Nephron (organoid): ENCODE measurements around the gene CLDN14.

Experiments
- H3K27ac Mint-ChIP-seq, 3 experiments: 2 replicates each; pipeline ENCODE4 v1.8.0; 2020; ENCODE audit warnings: mixed read lengths in 3 of 3, mild to moderate bottlenecking in 2 of 3, moderate library complexity in 1 of 3
- H3K27me3 Mint-ChIP-seq: 2 replicates; pipeline ENCODE4 v1.8.0; 2021; ENCODE audit warnings: low read depth, mild to moderate bottlenecking, moderate library complexity, mixed read lengths
- H3K36me3 Mint-ChIP-seq: 2 replicates; pipeline ENCODE4 v1.8.0; 2020; ENCODE audit warnings: low read depth, mixed read lengths
- H3K4me1 Mint-ChIP-seq: 2 replicates; pipeline ENCODE4 v1.8.0; 2020; ENCODE audit warnings: mixed read lengths
- H3K4me3 Mint-ChIP-seq, 3 experiments: 2 replicates each; pipeline ENCODE4 v1.8.0; 2020; ENCODE audit warnings: mild to moderate bottlenecking in 3 of 3, mixed read lengths in 3 of 3, moderate library complexity in 2 of 3
- H3K9me3 Mint-ChIP-seq: 2 replicates; pipeline ENCODE4 v1.8.0; 2020; ENCODE audit warnings: mixed read lengths
- TF ChIP-seq, protein P1 (sequence below), 3 experiments: fragments of 200-600 bp; sonication (generic); IDR thresholded peaks; one replicate each; pipeline ENCODE4 v1.5.0; 2021; ENCODE audit warnings: antibody characterized with exemption in 3 of 3; ENCODE audit not compliant: unreplicated experiment in 3 of 3

CLDN14 gene

DNA sequence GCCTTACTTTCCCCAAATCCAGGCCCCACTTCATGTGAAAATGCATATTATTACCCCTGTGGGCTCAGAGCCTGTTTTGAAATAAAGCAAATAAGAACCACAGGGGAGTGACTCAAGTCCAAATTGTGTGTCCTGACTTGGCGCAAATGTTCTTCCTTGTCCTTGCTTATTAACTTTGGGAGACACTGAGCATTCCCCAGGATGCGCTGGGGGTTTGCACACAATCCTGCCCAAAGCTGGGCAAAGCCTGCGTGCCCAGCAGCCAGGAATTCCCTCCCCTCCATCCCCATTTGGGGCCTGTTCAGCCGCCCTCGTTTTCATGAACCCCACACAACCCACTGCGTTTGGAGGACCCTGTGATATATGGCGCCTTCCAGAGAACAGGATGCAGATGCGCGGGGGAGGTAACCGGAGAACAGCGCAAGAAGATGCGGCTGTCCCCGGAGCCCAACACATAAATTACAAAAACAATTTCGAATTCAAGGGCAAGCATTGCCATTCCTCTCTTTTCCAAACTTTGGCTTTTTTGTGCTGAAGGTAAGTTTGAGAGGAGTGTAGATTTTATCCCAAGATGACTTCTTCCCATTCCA, 42.4 kb upstream of the CLDN14 start:
- TF ChIP-seq, protein P1, sequence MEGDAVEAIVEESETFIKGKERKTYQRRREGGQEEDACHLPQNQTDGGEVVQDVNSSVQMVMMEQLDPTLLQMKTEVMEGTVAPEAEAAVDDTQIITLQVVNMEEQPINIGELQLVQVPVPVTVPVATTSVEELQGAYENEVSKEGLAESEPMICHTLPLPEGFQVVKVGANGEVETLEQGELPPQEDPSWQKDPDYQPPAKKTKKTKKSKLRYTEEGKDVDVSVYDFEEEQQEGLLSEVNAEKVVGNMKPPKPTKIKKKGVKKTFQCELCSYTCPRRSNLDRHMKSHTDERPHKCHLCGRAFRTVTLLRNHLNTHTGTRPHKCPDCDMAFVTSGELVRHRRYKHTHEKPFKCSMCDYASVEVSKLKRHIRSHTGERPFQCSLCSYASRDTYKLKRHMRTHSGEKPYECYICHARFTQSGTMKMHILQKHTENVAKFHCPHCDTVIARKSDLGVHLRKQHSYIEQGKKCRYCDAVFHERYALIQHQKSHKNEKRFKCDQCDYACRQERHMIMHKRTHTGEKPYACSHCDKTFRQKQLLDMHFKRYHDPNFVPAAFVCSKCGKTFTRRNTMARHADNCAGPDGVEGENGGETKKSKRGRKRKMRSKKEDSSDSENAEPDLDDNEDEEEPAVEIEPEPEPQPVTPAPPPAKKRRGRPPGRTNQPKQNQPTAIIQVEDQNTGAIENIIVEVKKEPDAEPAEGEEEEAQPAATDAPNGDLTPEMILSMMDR (IDR thresholded peaks at IDR 0.05; ENCODE audit: unreplicated experiment in 3 of 3), result no peak
- Mint-ChIP-seq H3K4me3 (peak overlapping the region in 1 of 3 experiments; percentile 31), H3K27ac (peak overlapping the region; percentile 71 to 95 (median 94)), H3K4me1 (peaks cover 23% of the 10 kb centered on the region), H3K36me3 (no peaks in the 10 kb centered on the region), H3K27me3 (peaks cover 33% of the 10 kb centered on the region), H3K9me3 (peaks cover 8% of the 10 kb centered on the region)

DNA sequence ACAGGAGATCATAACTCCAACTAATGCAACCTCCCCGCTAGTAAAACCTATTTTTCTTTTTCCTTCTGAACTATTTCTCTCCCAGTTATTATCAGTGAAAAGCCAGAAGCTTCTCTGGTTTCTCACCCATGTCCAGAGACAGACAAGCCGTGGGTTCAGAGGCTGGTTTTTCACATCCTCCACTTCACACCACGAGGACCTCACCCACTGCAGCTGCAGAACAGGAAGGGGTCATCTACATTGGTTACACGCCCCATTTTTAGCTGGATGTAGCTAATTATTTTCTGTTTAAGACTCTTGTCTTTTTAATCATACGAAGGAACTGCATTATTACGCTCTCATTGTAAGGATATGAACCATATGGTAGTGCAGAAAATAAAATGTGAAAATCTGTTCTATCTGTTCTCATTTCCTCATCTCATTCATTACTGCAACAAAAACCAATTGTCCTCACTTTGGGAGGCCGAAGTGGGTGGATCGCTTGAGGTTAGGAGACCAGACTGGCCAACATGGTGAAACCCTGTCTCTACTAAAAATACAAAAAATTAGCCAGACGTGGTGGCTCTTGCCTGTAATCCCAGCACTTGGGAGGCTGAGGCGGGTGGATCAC, 39.1 kb upstream of the CLDN14 start:
- H3K9me3 Mint-ChIP-seq, result peaks cover 8% of the 10 kb centered on the region
- H3K27me3 Mint-ChIP-seq, result peaks cover 31% of the 10 kb centered on the region
- peaks cover 30% of the 10 kb centered on the region for H3K4me1 Mint-ChIP-seq
- peak overlapping the region; percentile 16 to 47 (median 23) for H3K27ac Mint-ChIP-seq
- no peaks in the 10 kb centered on the region for H3K36me3 Mint-ChIP-seq
- TF ChIP-seq, protein P1 (IDR thresholded peaks at IDR 0.05; ENCODE audit: unreplicated experiment in 3 of 3), result no peak
- no peak overlapping the region for H3K4me3 Mint-ChIP-seq

DNA sequence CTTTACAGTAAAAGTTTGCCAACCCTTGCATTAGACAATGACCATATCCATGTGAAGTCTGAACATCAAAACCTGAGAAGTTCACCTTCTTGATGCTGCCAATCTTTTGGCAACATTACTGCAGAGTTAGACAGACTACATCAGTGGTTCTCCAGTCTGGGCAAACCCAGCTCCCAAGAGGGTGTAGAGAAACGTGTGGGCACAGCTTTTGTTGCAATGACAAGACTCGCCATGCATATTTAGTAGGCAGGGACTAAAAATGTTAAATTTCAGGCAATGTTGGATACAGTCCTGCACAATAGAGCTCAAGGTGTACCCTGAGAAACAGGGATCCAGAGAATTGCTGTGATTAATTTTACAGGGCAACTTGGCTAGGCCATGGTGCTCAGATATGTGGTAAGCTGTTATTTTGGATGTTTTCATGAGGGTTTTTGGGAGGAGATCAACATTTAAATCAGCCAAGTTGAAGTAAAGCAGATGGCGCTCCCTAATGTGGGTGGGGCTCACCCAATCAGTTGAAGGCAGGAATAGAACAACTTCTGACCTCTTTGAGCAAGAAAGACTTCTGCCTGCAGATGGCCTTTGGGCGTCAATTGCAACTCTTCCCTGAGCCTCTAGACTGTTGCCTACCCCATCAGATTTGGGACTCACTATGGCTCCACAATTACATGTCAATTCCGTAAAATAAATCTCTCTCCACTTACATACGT, 37.6 kb upstream of the CLDN14 start:
- H3K27ac Mint-ChIP-seq, result no peak overlapping the region
- peaks cover 25% of the 10 kb centered on the region for H3K27me3 Mint-ChIP-seq
- TF ChIP-seq, protein P1 (IDR thresholded peaks at IDR 0.05; ENCODE audit: unreplicated experiment in 3 of 3), result no peak
- no peak overlapping the region for H3K4me3 Mint-ChIP-seq
- H3K9me3 Mint-ChIP-seq, result peaks cover 8% of the 10 kb centered on the region
- H3K36me3 Mint-ChIP-seq, result no peaks in the 10 kb centered on the region
- H3K4me1 Mint-ChIP-seq, result peaks cover 22% of the 10 kb centered on the region

DNA sequence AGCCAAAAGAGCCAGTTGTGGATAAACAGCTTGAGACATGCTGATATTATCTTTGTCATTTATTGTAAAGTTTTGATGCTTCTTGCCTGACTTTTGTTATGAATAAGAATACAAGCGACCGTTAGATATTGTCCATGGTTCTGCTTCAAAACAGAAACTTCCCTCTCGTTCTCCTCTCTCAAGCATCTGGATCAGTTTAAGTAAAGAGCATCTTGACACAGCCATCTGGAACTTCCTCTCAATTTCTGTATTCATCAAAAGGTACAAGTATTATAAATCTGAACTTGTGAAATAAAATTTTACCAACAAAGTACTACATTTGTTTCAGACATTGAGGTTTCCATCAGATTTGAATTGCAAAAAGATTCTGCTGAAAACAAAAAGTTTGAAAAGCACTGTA, 36.4 kb upstream of the CLDN14 start:
- H3K4me1 Mint-ChIP-seq, result peaks cover 11% of the 10 kb centered on the region
- TF ChIP-seq, protein P1 (IDR thresholded peaks at IDR 0.05; ENCODE audit: unreplicated experiment in 3 of 3), result no peak
- H3K36me3 Mint-ChIP-seq, result no peaks in the 10 kb centered on the region
- peaks cover 8% of the 10 kb centered on the region for H3K9me3 Mint-ChIP-seq
- H3K27me3 Mint-ChIP-seq, result peaks cover 19% of the 10 kb centered on the region
- H3K27ac Mint-ChIP-seq, result peak overlapping the region in 2 of 3 experiments; percentile 30 to 43
- no peak overlapping the region for H3K4me3 Mint-ChIP-seq

DNA sequence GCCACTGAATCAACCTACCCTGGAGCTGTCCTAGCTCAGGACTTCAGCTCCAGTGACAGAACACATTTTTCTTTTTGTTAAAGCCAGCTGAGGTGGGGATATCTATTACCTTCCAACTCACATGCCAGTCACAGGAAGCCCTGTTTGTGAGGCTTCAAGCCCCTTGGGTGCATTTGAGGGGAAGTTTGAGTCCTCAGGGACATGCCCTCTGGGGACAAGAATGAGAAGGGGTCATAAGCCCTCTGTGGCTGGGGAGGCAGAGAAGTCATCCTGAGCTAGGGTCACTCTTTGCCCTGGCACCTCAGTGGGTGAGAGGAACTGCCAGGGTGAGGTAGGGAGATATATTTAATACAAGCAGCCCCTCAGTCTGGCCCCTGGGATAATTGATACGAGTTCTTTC, 33.5 kb upstream of the CLDN14 start:
- H3K36me3 Mint-ChIP-seq, result no peaks in the 10 kb centered on the region
- H3K4me3 Mint-ChIP-seq, result no peak overlapping the region
- no peaks in the 10 kb centered on the region for H3K9me3 Mint-ChIP-seq
- H3K4me1 Mint-ChIP-seq, result peaks cover 18% of the 10 kb centered on the region
- H3K27me3 Mint-ChIP-seq, result peaks cover 20% of the 10 kb centered on the region
- H3K27ac Mint-ChIP-seq, result no peak overlapping the region
- TF ChIP-seq, protein P1 (IDR thresholded peaks at IDR 0.05; ENCODE audit: unreplicated experiment in 3 of 3), result no peak
